ENCODE measurements around the gene TM9SF3. TPM values are rescaled to one million over a fixed set of nuclear protein-coding genes. Genes with fewer than 3 reads are reported as not detected.

Gene TM9SF3
- total RNA-seq: 142 and 161 TPM in 2 replicates

GRCh38 chr10:96586419-96587263 lies at the start of gene TM9SF3:
Gene TM9SF3 (minus strand): TSS chr10:96587012. CDS start chr10:96586835, 177 bp downstream.

DNA sequence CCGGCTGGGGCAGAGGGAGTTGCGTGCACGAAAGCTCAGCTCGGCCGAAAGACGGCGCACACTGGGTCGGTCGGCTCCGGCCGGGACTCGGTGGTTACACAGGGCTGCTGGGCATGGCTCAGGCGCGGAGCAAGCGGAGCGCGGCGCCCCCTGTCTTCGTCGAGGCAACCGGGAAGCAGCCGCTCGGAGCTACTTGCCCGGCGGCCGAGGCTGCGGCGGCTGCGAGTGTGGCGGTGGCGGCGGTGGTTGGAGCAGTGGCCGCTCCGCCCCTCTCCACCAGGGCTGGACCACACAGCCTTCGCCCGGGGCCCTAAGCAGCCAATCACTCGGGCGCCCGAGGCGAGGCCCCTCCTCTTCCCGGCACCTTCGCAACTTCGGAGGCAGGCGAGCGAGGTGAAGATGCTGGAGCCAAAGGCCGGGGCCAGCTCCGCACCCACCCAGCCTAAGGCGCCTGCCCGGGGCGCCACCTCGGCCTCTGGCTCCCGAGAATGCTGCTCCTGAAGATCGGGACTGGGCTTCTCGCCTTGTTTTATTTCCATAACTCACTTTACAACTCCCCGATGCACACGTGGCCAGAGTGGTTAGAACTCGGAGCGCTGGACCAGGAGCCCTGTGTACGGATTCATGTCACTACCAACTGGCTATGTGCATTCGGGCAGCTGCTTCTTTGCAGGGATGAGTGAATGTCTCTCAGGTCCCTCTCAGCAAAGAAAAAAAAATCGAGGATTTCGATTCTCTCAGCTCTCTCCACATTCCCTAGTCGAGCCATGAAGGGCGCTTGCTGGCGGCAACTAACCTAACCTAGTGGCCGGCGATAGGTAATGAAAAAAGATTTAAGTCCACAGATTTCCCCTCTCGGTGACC lies 72.9 kb downstream of the TM9SF3 start, which contains the start of gene TLL2:
Gene TLL2, minus strand, starts transcription at position 229 of the 864 bp plus-strand sequence. CDS start 241 bp downstream, outside the sequence.

Other genes starting within 250 kb of the TM9SF3 start
- gene OPALIN, start 228.0 kb downstream of the TM9SF3 start, total RNA-seq: not detected in 2 replicates
- gene TLL2, start 73.1 kb downstream of the TM9SF3 start, total RNA-seq: 0.12 and 0.22 TPM in 2 replicates
- under 0.01 and 0.12 TPM in 2 replicates for gene PIK3AP1, start 133.5 kb upstream of the TM9SF3 start, total RNA-seq
- 20.4 and 37.5 TPM in 2 replicates for gene LCOR, start 245.3 kb upstream of the TM9SF3 start, total RNA-seq

Data from uterine smooth muscle cell (primary cell).